HG03565 (cell line): ENCODE measurements around the gene ABCF2.

Experiments used
- ATAC-seq: cut with Tn5 transposase; IDR thresholded peaks from one replicate; pipeline ENCODE4 v1.9.1; 2021; ENCODE audit warnings: mild to moderate bottlenecking, moderate library complexity; ENCODE audit not compliant: unreplicated experiment

ABCF2 gene

DNA sequence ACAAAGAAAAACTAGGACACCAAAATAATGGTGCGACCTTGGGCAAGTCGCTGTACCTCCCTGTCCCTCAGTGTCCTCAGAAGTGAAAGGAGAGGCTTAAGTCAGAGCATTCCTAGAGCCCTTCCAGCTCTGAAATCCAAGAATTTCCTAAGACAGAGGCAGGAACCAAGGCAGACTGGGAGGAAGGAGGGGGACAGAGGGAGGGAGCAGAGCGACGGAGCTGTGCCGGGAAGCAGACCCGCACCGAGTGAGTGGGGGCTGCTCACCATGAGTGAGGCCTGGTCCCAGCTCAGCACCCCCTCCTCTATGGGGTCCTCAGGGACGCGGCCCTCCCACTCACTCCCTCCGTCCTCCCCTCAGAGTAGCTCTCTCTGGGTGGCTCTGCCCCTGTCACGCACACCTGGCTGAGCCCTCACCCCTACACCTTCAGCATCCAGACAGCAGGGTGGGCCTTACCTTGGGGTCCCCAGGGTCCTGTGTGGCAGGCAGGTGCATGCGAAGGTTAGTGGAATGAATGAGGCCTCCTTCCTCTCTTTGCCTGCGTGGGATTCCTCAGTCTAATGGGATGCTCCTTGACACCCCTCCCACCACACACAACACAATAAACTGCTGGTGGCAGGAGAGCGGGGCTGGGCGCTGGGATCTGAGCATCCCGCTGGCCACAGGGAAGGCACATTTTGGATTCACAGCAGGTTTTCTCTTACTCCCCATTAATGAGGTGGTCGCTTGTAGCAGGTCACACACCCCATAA is 26.1 kb upstream of the ABCF2 start:
- no peak for ATAC-seq

DNA sequence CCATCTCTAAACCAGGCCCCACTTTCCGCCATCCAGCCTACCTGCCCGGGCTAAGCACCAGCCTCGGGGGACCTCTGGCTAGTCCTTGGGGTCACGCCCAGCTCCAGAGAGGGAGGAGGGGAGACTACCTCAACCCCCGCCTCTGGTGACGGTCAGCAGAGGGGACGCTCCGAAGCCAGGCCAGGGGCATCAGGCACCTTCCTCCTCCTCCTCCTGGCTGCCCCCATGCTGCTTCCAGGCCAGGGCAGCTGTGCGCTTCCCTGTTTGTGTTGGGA is 25.5 kb upstream of the ABCF2 start:
- no peak for ATAC-seq

DNA sequence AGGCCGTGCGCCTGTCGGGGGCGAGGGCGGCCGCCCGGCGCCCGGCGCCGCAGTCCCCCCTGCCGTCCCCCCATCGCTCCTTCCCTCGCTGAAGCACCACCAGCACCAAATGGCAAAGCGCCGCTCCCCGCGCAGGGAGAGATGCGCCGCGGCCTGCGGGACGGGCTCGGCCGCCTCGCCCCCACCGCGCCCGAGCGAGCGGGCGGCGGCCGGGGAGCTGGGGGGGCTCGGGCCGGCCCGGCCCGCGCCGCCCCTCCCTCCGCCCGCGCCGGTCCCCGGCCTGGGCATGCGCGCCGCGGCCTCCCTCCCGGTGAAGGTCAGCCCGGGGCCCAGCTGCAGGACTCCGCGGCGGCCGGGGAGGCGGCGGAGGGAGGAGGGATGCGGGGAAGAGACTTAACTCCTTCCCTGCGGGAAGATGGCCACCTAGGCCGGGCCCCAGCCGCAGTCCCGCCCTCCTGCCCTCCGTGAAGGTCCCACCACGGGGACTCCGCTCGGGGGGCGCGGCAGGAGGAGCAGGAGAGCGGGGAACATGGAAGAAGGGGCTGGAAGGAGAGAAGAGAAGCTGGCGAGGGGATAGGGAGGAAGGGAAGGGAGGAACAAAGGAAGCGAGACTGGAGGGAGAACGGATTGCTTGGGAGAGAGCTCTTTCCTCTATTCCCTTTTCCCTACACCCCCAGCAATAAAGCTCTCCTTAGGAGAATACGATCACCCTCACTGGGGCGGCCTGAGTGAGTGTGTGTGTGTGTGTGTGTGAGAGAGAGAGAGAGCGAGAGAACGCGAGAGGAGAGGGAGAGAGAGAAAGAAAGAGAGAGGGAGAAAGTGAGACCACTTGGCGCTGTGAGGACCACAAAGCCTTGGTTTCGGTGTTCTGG is 24.9 kb upstream of the ABCF2 start:
- no peak for ATAC-seq

DNA sequence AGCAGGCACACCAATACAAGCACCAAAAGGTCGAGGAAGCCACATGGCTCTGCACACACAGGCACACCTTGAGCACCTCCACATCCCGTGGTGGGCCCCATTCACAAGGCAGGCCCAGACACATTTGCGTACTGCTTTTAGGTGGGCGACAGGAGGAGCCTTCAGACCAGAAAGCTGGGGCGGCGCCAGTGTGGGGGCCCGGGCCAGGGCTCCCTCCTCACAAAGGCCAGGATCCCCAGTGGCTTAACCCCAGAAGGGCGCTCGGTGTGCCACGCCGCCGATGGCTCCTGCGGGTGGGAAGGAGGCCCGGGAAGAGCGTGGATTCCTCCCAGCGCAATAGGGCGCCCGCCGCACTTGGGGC is 24.3 kb upstream of the ABCF2 start:
- ATAC-seq: no peak

DNA sequence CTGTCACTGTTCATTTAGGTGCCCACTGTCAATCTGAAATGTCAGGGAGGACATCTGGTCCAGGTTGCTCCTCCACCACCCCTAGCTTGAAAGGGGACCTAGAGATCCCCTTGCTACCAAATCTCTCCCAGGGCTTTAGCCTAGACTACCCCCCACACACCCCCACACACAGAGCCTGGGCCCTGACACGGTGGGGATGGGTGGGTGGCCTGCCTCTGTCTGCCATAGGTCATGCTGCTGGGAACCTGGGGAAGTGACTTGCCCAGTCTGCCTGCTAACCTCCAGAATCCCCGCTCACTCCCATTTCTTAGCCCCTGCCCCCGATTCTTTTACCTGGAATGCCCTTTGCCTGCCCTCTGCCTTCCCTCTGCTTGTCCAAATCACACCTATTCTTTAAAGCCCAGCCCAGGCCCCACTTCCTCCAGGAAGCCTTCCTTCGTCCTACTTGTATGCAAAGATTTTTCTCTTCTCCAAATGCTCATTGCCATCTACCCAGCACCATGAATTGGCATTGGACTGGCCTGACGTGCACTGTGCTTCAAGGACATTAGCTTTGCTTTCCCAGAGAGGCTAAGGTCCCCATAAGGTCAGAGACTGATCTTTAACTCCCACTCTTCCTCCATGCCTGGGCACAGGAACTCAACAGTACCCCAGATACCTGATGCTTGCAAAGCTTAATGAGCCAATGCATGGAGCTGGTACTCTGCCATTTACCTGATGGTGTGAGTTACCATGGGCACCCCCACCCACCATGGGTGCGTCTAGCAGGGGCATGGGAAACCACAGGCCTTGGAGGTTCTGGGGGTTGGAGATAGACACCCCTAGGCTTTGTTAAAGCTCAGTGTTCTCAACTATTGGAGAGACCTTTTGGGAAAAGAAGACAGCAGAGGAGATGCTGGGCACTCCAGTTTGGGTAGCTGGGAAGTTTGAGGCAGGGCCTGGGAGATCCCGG is 23.5 kb upstream of the ABCF2 start:
- no peak for ATAC-seq

DNA sequence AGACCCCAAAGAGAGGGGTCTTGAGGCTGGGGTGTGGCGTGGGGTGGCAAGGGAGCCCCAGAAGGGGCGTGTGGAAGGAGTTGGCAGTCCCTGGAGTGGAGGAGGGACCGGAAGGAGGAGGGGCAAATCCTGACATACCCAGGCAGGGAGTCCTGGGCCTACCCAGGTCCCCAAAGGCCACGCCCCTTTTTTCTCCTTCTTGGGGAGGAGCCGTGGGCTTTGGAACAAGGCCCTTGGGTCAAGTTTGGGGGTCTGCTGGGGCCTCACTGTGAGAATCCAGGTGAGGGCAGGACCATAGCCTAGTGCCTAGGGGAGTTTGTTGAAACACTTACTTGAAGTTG is 22.7 kb upstream of the ABCF2 start:
- no peak for ATAC-seq

DNA sequence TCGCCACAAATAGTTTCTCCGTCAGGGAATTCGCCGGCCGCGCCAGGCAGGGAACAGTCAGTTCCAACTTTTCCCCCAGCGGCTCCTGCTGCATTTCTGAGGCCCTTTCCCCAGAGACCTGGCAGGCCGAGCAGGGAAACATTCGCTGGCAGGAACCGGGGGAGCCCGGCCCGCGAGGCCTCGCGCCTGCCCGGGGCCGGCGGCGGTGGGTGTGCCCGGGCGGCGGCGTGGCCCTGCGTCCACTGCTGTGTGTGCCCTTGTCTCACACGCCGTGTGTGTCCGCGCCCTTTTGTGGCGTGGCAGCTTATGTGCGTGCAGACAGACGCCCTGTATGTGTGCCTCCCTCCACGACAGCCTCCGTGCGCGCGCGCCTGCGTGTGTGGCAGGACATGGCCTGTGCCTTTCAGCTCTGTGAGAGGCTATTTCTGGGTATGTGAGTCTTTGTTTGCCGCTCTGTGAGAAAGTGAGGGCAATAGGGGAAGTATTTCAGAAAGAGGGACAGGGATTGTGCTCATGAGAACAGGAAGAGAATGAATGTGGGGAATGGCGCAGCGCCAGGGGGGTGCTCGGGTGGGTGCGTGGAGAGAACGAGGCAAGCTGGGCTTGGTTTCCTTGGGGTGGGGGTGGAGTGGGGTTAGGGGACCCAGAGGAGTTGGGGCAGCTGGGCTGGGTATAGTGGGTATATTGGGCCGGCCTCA is 22.2 kb upstream of the ABCF2 start:
- ATAC-seq: no peak

DNA sequence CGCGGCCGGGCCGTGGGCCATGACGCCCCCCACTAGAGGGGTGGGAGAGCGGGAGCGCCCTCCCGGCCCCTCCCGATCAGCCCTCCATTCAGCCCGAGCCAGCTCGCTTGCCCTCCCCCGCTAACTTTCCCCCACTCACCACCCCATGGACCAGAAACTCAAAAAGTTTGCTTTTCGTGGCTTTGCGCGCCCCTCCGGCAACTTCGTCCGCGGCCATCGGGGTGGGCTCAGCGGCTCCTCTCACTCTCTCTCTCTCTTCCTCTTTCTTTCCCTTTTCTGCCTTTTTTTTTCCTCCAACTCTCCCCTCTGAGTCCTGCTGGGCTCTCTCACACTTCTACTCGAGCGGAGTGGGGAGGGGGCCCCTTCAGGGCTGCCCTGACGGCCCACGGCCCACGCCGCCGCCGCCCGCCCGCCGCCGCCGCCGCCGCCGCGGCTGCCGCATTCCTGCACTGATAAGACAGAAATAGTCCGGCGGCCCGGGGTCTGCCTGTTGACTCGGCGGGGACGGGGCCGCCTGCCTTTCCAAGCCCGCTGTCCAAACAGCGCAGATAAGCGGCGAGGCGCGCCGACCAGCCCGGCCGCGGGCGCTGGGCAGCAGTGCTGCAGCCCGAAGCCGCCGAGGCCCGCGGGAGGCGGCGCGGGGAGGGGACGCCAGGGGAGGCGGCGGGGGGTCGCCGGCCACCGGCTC is 21.5 kb upstream of the ABCF2 start, which contains the start of gene SMARCD3:
TSS of gene SMARCD3 (minus strand) at position 349 of the 688 bp plus-strand sequence. CDS start at position 217, 132 bp downstream.
- no peak for ATAC-seq

DNA sequence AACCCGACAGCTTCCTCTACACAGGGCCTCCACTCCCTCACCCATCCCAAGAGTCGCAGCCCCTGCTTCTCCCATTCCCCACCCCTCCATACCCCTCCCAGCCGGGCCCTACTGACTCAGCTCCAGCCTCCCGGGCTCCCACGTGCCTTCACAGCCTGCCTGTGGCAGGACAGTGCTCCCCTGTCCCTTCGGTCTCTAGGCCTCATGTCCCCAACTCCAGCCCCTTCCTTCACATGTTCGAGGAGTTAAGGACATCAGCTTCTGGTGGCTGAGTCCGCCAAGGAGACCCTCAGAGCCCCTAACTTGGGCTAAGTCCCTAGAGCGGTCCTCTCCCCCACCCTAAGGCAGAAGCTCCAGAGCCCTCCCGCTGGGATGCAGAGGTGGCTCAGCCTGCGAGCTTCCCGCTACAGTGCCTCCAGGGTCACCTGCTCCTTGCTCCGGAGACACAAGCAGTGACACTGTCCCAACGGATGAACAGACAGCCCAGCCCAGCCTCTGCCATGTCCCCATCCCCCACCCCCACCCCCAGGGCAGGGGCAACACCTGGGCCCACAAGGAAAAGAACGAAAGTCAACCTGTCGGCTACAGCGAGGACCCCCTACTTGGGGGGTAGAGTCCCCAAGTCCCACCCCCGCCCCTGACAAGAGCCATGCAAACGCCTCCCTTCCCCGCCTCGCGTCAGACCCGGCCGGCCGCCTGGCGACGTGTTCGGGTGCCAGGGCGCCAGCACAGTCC is 20.8 kb upstream of the ABCF2 start:
- no peak for ATAC-seq

DNA sequence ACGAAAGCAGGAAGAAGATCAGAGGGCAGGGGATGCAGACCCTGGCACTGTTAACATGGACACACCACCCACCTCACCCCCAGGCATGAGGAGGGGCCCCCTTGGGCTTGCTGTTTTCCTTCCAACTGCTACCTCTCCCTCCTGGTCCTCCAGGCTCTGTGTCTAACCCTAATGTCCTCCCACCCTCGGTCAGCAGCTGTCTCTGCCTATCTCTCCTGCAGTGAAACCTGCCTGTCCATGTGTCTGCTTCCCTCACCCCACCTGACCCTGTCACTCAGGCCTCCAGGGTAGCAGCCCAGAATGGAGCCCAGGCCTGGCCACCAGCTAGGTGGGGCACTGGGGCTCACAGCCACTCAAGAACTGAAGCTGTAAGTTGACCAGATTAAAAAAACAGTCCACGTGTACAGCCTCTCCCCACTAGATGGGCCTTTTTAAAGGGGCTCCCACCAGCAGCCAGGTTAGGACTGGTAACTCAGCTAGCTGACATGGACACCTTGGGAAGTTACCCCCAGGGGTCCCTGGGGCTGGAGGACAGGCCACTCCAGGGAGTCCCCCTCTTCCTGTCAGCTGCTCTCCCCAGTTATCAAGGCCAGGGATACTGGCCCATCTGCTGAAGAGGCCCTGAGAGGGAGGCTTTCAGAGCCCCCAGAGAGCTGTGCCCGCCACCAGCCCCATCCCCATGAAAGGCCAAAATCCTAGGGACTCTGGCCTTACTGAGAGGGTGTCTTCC is 20.0 kb upstream of the ABCF2 start:
- ATAC-seq: no peak

DNA sequence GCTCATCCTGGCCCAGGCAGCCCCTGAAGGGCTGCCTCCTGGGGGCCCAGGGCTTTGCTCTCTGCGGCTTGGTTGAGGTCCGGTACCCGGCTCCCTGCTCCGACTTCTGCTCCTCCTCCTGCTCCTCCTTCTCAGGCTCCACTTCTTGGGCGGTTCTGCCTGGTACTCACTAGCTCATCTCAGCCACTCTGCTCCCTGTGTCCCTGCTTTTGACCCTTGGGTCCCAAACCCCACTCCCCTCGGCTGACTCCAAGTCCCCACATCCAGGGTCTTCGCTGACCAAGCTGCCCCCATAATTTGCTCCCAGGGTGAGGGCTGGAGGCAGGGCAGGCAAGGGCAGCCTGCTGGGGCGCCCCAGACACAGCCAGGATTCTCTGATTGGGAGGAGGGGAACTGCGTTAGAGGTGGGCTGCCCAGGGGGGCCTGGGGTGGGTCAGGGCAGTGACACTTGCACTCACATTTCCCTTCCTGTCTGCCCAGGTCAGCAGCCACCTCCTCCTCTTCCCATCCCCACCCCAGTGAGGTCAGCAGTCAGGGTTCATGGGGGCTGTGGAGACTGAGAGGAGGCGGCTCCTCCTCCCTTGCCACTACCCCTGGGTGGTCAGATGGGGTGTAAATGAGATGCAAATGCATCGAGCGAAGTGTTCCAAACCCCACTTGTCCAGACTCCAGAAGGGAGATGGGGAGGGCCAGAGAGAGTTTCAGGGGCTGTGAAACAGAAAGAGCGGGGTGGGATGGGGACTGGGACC is 19.3 kb upstream of the ABCF2 start:
- no peak for ATAC-seq

DNA sequence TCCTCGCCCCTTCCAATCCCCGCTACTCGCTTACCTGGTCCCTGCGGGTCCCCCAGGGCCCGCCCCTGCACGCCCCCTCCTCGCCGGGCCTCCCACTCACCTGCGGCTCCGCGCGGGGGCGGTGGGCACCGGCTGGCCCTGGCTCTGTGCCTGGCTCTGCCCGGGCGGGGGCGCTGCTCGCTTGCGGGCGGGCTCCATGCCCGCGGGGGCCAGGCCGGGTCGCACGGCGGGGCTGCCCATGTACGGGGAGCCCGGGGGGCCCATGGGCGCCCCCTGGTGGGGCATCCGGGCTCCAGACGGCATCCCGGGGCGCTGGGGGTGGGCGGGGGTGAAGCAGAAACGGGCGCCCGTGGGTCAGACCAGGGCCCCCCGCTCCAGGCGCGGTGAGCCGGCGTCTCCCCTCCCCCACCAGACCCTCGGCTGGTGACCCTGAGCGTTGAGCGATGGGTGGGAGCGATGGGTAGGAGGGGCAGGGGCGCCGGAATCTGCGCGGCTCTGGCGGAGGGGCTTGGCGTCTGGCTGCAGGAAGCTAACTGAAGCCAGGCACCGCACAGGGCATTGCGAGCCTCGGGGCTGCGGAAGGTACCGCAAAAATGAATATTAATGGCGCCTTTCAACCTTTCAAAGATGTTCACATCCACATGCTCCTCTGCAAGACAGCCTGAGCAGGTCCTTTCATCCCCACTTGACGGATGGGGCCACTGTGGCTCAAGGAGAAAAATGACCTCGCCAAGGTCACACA is 18.5 kb upstream of the ABCF2 start:
- ATAC-seq: no peak

DNA sequence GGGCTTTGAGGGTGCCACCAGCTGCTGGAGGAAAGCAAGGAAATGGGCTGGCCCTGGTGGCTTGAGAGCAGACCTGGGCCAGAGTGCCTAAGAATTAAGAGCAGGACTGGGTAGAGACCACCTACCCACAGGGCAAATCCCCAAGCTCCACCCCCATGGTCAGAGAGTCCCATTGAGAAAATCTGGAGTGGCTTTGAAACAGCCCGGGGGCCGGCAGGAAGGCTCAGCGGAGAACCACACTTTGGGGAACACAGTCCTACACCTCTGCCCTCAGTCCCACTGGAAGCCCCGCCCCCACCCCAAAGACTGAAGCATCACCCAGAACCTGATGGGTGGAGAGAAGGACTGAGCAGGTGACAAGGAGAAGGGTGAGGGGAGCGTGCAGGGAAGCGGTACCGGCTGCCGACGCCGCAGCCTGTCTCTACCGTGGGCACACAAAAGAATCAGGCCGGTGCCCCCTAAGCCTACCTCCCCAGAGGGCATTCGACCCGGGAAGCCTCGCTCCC is 17.9 kb upstream of the ABCF2 start:
- ATAC-seq: no peak

DNA sequence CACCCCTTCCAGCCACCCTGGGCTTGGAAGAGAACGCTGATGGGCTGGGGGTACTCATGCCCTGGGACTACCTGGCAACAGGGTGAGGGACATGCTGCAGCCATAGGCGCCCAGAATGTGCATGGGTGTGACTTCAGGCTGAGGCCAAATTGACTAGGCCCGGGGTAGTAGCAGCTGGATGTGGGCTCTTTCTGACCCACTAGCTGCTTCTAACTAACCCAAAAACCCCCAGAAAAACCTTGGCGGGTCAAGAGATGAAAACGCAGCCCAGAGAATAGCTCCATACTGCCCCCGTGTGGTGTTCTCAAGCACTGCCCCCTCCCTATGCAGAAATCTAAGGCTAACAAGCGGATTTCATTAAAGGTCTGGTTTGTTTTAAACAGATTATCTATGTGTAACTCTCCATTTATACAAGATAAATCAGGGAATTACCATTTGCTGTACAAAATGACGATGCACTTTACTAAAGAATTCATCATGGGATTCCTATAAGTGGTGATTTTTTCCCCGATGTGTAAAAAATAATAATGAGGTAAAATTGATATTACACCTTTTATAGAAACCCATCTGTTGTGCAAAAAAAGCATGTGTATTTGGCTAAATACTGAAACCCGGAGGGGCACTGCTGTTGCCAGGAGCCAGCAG is 17.3 kb upstream of the ABCF2 start:
- ATAC-seq: no peak

DNA sequence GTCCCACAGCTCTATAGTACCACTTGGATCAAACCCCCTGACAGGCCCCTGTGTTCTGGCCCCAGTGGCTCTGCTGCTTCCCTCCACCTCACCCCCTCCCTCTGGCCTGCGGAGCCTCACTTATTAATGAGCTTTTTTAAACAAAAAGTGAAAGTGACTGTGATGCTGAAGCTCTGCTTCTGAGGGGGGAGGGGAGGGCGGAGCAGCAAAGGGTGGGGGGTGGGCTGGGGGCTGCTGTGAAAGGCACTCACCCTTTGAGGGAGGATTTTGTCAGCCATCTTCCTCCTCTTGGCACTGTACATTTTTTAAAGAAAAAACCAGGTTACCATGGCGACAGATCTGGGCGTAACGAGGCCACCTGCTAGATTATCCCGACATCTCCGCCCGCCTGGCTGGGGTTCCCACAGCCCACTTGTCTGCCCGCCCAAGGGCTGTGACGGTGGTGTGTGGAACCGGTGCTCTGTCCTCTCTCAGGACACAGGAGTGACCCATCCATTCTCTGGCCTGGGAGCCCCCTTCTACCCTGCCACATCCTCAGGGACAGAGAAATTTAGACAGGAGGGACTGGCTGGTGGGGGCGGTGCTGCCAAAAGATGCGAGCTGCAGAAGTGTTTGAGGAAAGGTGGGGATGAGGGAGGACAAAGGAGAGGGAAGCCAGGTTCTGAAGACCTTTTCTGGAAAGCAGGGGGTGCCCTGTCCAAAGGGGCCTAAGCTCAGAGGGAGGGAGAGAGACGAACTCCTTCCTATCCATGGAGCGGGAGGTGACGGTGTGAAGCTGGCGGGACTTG is 16.6 kb upstream of the ABCF2 start:
- no peak for ATAC-seq

DNA sequence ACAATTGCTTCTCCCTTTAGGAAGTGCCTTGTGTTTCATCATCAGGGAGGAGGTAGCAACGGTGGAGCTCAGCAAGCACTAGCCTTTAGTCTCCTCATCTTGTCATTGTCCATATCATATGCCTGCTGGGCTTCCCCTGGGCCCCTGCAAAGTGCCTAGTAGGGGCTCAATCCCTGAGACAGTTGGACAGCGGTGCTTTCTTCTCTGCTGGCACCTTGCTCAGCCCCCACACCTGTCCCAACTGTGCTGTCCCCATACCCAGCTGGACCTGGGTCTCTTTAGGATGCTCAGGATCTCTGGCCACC is 16.0 kb upstream of the ABCF2 start:
- no peak for ATAC-seq
